Neural progenitor cell (in vitro differentiated cells): Measurements from ENCODE around the gene ALDH18A1. TPM values are rescaled to one million over a fixed set of nuclear protein-coding genes. Genes with fewer than 3 reads are reported as not detected.
"Not testable (repeated sequence)": the region's sequence is repeated elsewhere in the genome, so short reads cannot be mapped to it uniquely, and the experiment has no call there.

Experiments used
- DNase-seq: peaks from one replicate; pipeline ENCODE4 v3.0.0-alpha.2; 2016; ENCODE audit warnings: low spot score
- H2AFZ ChIP-seq: fragments of 200-600 bp; sonication (generic); replicated peaks from 2 replicates; pipeline ENCODE4 v1.6.1; 2016; ENCODE audit warnings: antibody characterized with exemption
- H3F3A ChIP-seq: fragments of 200-600 bp; sonication (generic); 2 replicates; pipeline ENCODE4 v1.6.1; 2016; ENCODE audit warnings: antibody characterized with exemption, low read depth
- H3K27ac ChIP-seq: fragments of 200-600 bp; sonication (generic); 2 replicates; pipeline ENCODE4 v1.5.1; 2016; ENCODE audit warnings: mild to moderate bottlenecking
- H3K27me3 ChIP-seq: fragments of 200-600 bp; sonication (generic); 2 replicates; pipeline ENCODE4 v1.6.1; 2016; ENCODE audit warnings: mild to moderate bottlenecking, moderate library complexity
- H3K36me3 ChIP-seq: fragments of 200-600 bp; sonication (generic); 2 replicates; pipeline ENCODE4 v1.5.1; 2016
- H3K4me1 ChIP-seq: fragments of 200-600 bp; sonication (generic); 2 replicates; pipeline ENCODE4 v1.6.1; 2016; ENCODE audit warnings: mixed run types
- H3K4me2 ChIP-seq: fragments of 200-600 bp; sonication (generic); 2 replicates; pipeline ENCODE4 v1.6.1; 2016
- H3K4me3 ChIP-seq: fragments of 200-600 bp; sonication (generic); 2 replicates; pipeline ENCODE4 v1.5.1; 2016
- H3K79me2 ChIP-seq: fragments of 200-600 bp; sonication (generic); 2 replicates; pipeline ENCODE4 v1.6.1; 2016; ENCODE audit warnings: low read depth
- H3K9ac ChIP-seq: fragments of 200-600 bp; sonication (generic); 2 replicates; pipeline ENCODE4 v1.6.1; 2016
- H3K9me3 ChIP-seq: fragments of 200-600 bp; sonication (generic); 2 replicates; pipeline ENCODE4 v1.5.1; 2016; ENCODE audit warnings: low read depth
- H4K20me1 ChIP-seq: fragments of 200-600 bp; sonication (generic); 2 replicates; pipeline ENCODE4 v1.6.1; 2016; ENCODE audit warnings: low read depth
- H3K27ac Mint-ChIP-seq: 3 replicates; pipeline ENCODE4 v1.8.0; 2021; ENCODE audit warnings: mixed read lengths
- H3K27me3 Mint-ChIP-seq: 2 replicates; pipeline ENCODE4 v1.8.0; 2022; ENCODE audit warnings: low read depth, mild to moderate bottlenecking, inconsistent platforms, moderate library complexity, mixed read lengths; ENCODE audit not compliant: insufficient read depth
- H3K36me3 Mint-ChIP-seq: 3 replicates; pipeline ENCODE4 v1.8.0; 2021; ENCODE audit warnings: mixed read lengths
- H3K4me1 Mint-ChIP-seq: 3 replicates; pipeline ENCODE4 v1.8.0; 2021; ENCODE audit warnings: mixed read lengths
- H3K4me3 Mint-ChIP-seq: 3 replicates; pipeline ENCODE4 v1.8.0; 2021; ENCODE audit warnings: mild to moderate bottlenecking, moderate library complexity, mixed read lengths
- H3K9me3 Mint-ChIP-seq: 3 replicates; pipeline ENCODE4 v1.8.0; 2020; ENCODE audit warnings: mixed read lengths
- EZH2 ChIP-seq: fragments of 200-600 bp; sonication (generic); IDR thresholded peaks from 2 replicates; pipeline ENCODE4 v1.6.1; 2017; ENCODE audit warnings: antibody characterized with exemption, mild to moderate bottlenecking, moderate library complexity
- EZH2phosphoT487 ChIP-seq: fragments of 200-600 bp; sonication (generic); IDR thresholded peaks from 2 replicates; pipeline ENCODE4 v1.6.1; 2017; ENCODE audit warnings: antibody characterized with exemption
- total RNA-seq: library from RNA; depleted of rRNA; stranded (reverse); fragments of >200 nt; gene quantifications from 2 replicates; pipeline ENCODE4 v1.2.3, GENCODE V29; 2015; ENCODE audit warnings: low replicate concordance
- TF ChIP-seq, protein P1 (sequence below): fragments of 200-600 bp; sonication (generic); IDR thresholded peaks from 2 replicates; pipeline ENCODE4 v1.5.1; 2017; ENCODE audit warnings: antibody characterized with exemption, mild to moderate bottlenecking

ALDH18A1 gene
- total RNA-seq, 1 donor from 2014 or later = 93.7 TPM

DNA sequence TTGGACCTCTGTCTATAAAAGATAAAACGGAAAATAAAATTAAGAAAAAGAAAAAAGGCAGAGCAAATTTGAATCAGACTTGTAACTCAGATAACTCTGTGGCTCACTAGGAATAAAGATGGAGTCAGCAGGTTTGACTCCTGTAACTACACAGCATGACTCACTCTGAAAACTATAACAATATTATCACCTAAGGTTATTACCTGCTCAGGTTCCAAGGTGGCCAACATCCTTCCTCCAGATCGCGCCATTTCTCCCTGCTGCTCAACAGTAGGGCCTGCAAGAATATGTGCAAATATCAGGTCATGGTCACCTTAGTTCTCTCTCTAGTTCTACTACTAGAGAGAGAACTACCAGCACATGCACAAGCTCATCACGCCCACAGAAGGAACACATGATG lies 30.0 kb downstream of the ALDH18A1 start:
- Histone ChIP-seq H3K9me3 (no peaks in the 10 kb centered on the region), H3K79me2 (no peaks in the 10 kb centered on the region), H3K4me1 (no peaks in the 10 kb centered on the region), H3K4me3 (no peak overlapping the region), H3K36me3 (peaks cover 6% of the 10 kb centered on the region), H3F3A (no peaks in the 10 kb centered on the region), H3K27ac (no peak overlapping the region), H3K9ac (no peak overlapping the region), H3K4me2 (no peak overlapping the region), H2AFZ (no peak overlapping the region), H3K27me3 (no peaks in the 10 kb centered on the region), H4K20me1 (no peaks in the 10 kb centered on the region)
- Mint-ChIP-seq H3K4me3 (no peak overlapping the region), H3K9me3 (no peaks in the 10 kb centered on the region), H3K36me3 (peaks cover 19% of the 10 kb centered on the region), H3K4me1 (no peaks in the 10 kb centered on the region), H3K27ac (no peak overlapping the region), H3K27me3 (no peaks in the 10 kb centered on the region)
- DNase-seq = no peak
- TF ChIP-seq, protein P1, sequence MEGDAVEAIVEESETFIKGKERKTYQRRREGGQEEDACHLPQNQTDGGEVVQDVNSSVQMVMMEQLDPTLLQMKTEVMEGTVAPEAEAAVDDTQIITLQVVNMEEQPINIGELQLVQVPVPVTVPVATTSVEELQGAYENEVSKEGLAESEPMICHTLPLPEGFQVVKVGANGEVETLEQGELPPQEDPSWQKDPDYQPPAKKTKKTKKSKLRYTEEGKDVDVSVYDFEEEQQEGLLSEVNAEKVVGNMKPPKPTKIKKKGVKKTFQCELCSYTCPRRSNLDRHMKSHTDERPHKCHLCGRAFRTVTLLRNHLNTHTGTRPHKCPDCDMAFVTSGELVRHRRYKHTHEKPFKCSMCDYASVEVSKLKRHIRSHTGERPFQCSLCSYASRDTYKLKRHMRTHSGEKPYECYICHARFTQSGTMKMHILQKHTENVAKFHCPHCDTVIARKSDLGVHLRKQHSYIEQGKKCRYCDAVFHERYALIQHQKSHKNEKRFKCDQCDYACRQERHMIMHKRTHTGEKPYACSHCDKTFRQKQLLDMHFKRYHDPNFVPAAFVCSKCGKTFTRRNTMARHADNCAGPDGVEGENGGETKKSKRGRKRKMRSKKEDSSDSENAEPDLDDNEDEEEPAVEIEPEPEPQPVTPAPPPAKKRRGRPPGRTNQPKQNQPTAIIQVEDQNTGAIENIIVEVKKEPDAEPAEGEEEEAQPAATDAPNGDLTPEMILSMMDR = no peak
- TF ChIP-seq EZH2phosphoT487 = no peak
- TF ChIP-seq EZH2 = no peak

DNA sequence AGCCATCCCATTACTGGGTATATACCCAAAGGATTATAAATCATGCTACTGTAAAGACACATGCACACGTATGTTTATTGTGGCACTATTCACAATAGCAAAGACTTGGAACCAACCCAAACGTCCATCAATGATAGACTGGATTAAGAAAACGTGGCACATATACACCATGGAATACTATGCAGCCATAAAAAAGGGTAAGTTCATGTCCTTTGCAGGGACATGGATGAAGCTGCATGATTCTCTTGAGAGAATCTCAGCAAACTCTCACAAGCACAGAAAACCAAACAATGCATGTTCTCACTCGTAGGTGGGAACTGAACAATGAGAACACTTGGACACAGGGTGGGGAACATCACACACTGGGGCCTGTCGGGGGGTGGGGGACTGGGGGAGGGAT lies 36.1 kb downstream of the ALDH18A1 start:
- H3K9me3 Mint-ChIP-seq, H3K4me2 ChIP-seq, H4K20me1 ChIP-seq, H3F3A ChIP-seq, H3K4me3 ChIP-seq, H3K27ac Mint-ChIP-seq, H3K27ac ChIP-seq, H3K9me3 ChIP-seq, H3K4me1 Mint-ChIP-seq, H3K27me3 ChIP-seq, H3K79me2 ChIP-seq, H3K4me3 Mint-ChIP-seq, H3K9ac ChIP-seq, H2AFZ ChIP-seq, H3K27me3 Mint-ChIP-seq, H3K4me1 ChIP-seq, DNase-seq, H3K36me3 ChIP-seq: not testable (repeated sequence)
- H3K36me3 Mint-ChIP-seq = peaks cover 37% of the 10 kb centered on the region

DNA sequence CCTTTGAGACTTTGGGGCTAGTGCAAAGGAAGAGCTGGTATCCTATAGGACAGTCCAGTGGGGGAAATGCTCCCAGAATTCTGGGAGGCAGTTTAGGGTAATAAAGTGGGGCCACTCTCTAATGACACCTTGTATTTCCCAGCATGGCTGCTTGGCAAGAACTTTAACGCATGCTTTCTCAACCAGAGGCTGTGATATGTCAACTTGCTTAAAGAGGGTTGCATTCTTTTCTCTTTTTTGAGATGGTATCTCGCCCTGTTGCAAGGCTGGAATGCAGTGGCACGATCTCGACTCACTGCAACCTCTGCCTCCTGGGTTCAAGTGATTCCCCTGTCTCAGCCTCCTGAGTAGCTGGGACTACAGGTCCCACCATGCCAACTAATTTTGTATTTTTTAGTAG lies 38.4 kb downstream of the ALDH18A1 start:
- Histone ChIP-seq H3K27ac (no peak overlapping the region), H3K36me3 (peaks cover 3% of the 10 kb centered on the region), H4K20me1 (no peaks in the 10 kb centered on the region)

DNA sequence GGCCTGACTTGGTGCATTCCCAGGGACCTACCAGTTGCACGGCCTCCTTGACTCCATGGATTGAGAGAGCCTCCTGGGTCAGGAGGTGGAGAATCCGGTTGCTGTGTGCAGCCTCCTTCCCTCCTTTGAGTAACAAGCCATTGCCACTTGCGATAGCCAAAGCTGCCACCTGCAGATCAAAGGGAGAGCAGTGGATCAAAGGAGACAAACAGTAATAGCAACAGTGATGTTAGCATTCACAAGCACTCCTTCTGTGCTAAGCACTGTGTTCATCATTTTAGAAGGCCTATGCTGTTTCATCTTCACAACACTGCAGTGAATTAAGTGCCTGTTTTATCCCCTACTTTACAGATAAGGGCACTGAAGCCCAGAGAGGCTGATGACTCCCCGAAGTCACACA lies 40.1 kb downstream of the ALDH18A1 start:
- Mint-ChIP-seq H3K27ac (no peak overlapping the region), H3K4me1 (no peaks in the 10 kb centered on the region), H3K36me3 (peaks cover 49% of the 10 kb centered on the region), H3K9me3 (peaks cover 5% of the 10 kb centered on the region), H3K4me3 (no peak overlapping the region), H3K27me3 (no peaks in the 10 kb centered on the region)
- H3K4me2 ChIP-seq = no peak overlapping the region
- H3K9ac ChIP-seq = no peak overlapping the region
- no peak overlapping the region for H3K27ac ChIP-seq
- no peaks in the 10 kb centered on the region for H3F3A ChIP-seq
- no peak overlapping the region for H2AFZ ChIP-seq
- no peaks in the 10 kb centered on the region for H3K4me1 ChIP-seq
- TF ChIP-seq EZH2 = no peak
- TF ChIP-seq EZH2phosphoT487 = no peak
- TF ChIP-seq, protein P1 = no peak
- no peaks in the 10 kb centered on the region for H3K36me3 ChIP-seq
- H4K20me1 ChIP-seq = no peaks in the 10 kb centered on the region
- H3K27me3 ChIP-seq = no peaks in the 10 kb centered on the region
- no peak overlapping the region for H3K4me3 ChIP-seq
- no peaks in the 10 kb centered on the region for H3K79me2 ChIP-seq
- DNase-seq = no peak
- no peaks in the 10 kb centered on the region for H3K9me3 ChIP-seq

More for the DNA sequence above, 38.4 kb downstream of the ALDH18A1 start:
- Histone ChIP-seq H3K4me1 (no peaks in the 10 kb centered on the region), H3K4me2 (no peak overlapping the region), H2AFZ (no peak overlapping the region), H3K79me2 (no peaks in the 10 kb centered on the region), H3K9me3 (no peaks in the 10 kb centered on the region), H3K4me3 (no peak overlapping the region), H3F3A (no peaks in the 10 kb centered on the region), H3K27me3 (no peaks in the 10 kb centered on the region), H3K9ac (no peak overlapping the region)
- Mint-ChIP-seq H3K36me3 (peaks cover 50% of the 10 kb centered on the region), H3K9me3 (peaks cover 5% of the 10 kb centered on the region), H3K4me3 (no peak overlapping the region), H3K4me1 (no peaks in the 10 kb centered on the region), H3K27me3 (no peaks in the 10 kb centered on the region), H3K27ac (no peak overlapping the region)
- TF ChIP-seq EZH2phosphoT487 (no peak), EZH2 (no peak)
- TF ChIP-seq, protein P1 = no peak
- DNase-seq = no peak
